Fibroblast of lung (primary cell): ENCODE measurements around the gene ARVCF.

Source experiments
- CTCF ChIP-seq, 2 donors: IDR thresholded peaks in 1 of 2; conservative IDR thresholded peaks in 1 of 2; 1 replicate in 1 of 2; 2 replicates in 1 of 2; pipeline ENCODE4 v1.5.1; 2011 to 2012; ENCODE audit warnings: low read length in 2 of 2, control low read depth in 1 of 2, inconsistent platforms in 1 of 2, low read depth in 1 of 2, mild to moderate bottlenecking in 1 of 2
- EZH2 ChIP-seq: IDR thresholded peaks from 2 replicates; pipeline ENCODE4 v1.5.1; 2012; ENCODE audit warnings: low read length, control low read depth, mild to moderate bottlenecking; ENCODE audit errors: missing control alignments

GRCh38 chr22:19988965-19989724, 27.5 kb downstream of the ARVCF start:
- TF ChIP-seq CTCF (conservative IDR thresholded peaks at IDR 0.05 in 1 of 2, IDR thresholded peaks at IDR 0.05 in 1 of 2; ENCODE audit: low read depth in 1 of 2, low read length in 2 of 2) (no peak), EZH2 (no peak)
